Subcutaneous adipose tissue (tissue), 4 donors: ENCODE results near the gene DCDC2C. TPM values are rescaled to one million over a fixed set of nuclear protein-coding genes. Genes with fewer than 3 reads are reported as not detected.

ENCODE experiments used
- total RNA-seq, 4 donors: library from RNA; depleted of rRNA; stranded (reverse); fragments of >200 nt; gene quantifications; one replicate each; pipeline ENCODE4 v1.1.0, GENCODE V29; 2016
- TF ChIP-seq, protein P1 (sequence below): fragments of 450-650 bp; IDR thresholded peaks from one replicate; pipeline ENCODE4 v1.5.1; 2016; ENCODE audit warnings: low read depth, mild to moderate bottlenecking, control low read depth, antibody characterized with exemption, moderate library complexity

DCDC2C gene
- total RNA-seq, 4 donors from 2014 or later, result not detected

DNA sequence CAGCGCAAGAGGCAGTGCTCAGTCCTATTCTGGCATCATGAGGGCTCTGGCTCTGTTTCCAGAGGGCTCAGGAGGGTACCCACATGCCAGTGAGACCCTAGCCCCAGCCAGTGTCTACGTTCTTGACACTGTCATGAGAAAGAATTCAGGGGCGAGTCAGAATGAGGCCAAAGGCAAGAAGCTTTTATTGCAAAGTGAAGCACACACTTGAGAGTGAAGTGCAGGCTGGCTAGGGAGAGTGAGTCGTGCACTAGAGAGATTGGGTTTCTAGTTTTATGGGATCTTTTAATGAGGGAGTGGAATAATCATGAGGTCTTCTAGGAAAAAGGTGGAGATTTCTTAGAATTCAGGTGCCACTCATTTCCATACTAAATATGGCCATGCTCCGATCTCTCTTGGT lies 164.1 kb downstream of the DCDC2C start:
- TF ChIP-seq, protein P1, sequence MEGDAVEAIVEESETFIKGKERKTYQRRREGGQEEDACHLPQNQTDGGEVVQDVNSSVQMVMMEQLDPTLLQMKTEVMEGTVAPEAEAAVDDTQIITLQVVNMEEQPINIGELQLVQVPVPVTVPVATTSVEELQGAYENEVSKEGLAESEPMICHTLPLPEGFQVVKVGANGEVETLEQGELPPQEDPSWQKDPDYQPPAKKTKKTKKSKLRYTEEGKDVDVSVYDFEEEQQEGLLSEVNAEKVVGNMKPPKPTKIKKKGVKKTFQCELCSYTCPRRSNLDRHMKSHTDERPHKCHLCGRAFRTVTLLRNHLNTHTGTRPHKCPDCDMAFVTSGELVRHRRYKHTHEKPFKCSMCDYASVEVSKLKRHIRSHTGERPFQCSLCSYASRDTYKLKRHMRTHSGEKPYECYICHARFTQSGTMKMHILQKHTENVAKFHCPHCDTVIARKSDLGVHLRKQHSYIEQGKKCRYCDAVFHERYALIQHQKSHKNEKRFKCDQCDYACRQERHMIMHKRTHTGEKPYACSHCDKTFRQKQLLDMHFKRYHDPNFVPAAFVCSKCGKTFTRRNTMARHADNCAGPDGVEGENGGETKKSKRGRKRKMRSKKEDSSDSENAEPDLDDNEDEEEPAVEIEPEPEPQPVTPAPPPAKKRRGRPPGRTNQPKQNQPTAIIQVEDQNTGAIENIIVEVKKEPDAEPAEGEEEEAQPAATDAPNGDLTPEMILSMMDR, result no peak

DNA sequence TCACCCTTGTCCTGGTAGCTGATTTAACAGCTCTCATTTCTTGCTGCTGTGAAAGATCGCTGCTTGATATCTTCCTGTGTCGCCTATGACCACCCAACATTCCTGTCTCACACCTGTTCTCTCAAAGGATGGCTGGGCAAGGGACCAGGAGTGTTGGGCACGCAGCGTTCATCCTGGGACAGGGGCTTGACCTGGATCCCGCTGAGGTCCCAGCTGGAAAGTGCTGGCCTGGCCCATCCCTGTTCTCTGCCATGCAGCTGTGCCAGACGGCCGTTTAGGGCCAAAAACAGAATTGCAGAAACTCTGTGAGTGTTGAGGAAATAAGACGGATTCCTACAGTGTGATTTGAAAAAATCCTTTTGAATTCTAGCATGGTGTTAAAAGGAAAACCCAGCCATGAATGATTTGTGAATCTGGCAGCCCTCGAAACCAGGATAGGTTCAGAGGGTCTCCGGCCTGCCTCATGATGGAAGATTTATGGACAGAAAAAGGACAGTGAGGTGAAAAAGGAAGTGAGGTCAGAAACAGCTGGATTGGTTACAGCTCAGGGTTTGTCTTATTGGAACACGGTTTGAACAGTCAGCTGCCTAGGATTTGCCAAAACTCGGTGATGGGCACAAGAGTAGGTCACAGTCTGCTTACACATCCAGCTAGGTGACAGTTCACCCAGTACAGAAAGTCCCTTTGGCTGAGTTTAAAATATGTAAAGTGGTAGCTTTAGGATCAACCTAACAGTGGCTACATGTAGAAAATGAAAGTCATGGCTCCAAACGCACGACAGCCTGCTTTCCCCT lies 164.8 kb downstream of the DCDC2C start:
- TF ChIP-seq, protein P1, result no peak

GRCh38 chr2:3870222-3870621 lies 166.8 kb downstream of the DCDC2C start:
- TF ChIP-seq, protein P1, result no peak

DNA sequence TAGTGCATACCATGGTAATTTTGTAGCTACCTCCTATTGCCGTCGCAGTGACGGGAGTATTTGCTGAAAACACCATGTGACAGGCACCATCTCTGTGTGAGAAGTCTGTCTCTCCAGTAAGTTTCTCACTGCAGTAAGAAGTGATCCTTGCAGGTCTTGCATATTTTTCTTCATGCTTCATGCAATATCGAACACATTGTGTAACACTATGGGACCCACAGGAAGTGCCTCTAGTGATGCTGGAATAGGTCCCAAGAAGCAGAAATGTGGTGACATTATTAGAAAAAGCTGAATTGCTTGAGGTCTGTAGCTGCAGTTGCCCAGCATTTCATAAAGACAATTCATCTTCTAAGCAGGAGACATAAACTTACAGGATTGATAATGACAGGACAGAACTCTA lies 167.6 kb downstream of the DCDC2C start:
- TF ChIP-seq, protein P1, result no peak

- TF ChIP-seq, protein P1, result no peak
Observed at GRCh38 chr2:3872451-3872850, 169.1 kb downstream of the DCDC2C start.

DNA sequence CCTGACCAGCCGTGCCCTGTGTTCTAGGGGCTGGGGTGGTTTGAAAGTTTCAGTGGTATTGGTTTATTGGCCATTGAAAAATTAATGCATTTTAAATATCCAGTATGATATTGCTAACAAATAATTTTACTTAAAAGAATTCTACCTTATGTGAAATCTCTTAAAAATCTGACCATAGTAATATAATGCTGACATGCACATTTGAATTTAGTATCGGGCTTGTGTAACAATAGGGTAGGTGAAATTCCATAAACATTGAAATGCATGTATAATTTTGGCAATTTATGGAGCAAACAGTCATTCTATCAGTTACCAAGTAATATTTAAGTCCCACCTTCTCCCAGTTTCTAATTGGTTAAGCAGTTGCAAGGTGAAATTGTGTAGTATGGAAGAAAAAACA lies 170.5 kb downstream of the DCDC2C start:
- TF ChIP-seq, protein P1, result no peak

GRCh38 chr2:3876221-3876620 lies 172.8 kb downstream of the DCDC2C start:
- TF ChIP-seq, protein P1, result no peak
